AG09319 (cell line): ENCODE measurements around the gene BCAT1.

Experiments
- DNase-seq: peaks from one replicate; pipeline ENCODE4 v3.0.0-alpha.2; 2010; ENCODE audit warnings: low read depth; ENCODE audit errors: extremely low read depth
- CTCF ChIP-seq: IDR thresholded peaks from 2 replicates; pipeline ENCODE4 v1.5.1; 2011; ENCODE audit warnings: low read depth, mild to moderate bottlenecking, inconsistent platforms, low read length, moderate library complexity

The BCAT1 gene

DNA sequence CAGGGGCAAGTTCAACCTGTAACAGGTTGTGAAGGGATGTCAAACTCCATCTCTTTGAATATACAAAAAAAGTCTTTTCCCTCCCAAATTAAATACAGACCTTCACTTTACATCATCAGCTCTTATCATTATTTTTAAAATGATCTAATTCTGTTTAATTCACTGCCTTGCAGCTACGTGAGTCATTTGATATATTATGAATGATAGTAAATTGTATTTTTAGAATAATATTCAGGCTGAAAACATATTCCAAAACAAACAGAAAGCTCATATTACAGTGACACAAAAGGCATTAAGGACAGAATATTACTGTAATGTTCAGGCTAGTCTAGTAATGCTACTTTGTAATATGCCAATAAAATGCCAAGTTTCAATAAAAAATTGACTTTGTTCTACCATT is 53.3 kb downstream of the BCAT1 start:
- no peak for TF ChIP-seq CTCF
- no peak for DNase-seq

DNA sequence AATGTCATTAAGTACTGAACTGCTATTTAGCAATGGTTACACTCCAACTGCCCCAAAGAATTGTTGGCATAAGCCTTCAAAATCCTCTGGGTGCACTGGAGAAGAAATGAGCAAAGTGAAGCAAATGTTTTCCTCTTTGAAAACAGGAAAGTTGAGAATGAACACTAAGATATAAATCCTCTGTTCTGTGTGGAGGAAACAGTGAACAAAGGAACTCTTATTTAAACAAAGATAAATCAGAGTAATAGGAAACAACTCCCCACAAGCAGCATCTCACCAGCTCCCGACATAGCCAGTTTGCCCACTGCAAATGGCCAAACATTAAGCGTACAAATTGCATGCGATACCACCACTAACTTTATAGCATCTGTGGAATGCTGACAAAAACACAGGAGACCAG is 54.0 kb downstream of the BCAT1 start:
- DNase-seq: no peak
- no peak for TF ChIP-seq CTCF

DNA sequence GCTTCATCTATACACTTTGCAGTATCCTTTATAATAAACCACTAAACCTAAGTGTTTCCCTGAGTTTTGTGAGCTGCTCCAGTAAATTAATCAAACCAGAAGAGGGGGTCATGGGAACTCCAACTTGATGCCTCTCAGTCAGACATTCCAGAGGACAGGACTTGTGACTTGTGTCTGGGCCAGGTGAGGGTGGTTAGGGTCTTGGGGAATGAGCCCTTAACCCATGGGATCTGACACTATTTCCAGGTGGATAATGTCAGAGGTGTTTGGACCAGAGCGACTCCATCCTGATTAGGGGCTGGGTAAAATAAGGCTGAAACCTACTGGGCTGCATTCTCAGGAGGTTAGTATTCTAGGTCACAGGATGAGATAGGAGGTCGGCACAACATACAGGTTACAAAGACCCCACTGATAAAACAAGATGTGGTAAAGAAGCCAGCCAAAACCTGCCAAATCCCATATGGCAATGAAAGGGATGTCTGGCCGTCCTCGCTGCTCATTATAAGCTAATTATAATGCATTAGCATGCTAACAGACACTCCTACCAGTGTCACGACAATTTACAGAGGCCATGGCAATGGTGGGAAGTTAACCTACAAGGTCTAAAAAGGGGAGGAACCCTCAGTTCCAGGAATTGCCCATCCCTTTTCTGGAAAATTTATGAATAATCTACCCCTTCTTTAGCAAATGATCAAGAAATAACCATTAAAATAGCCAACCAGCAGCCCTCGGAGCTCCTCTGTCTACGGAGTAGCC is 58.7 kb downstream of the BCAT1 start:
- DNase-seq: no peak
- no peak for TF ChIP-seq CTCF

GRCh38 chr12:24889411-24889810 is 59.5 kb downstream of the BCAT1 start:
- no peak for DNase-seq
- TF ChIP-seq CTCF: no peak

GRCh38 chr12:24888813-24889212 is 60.1 kb downstream of the BCAT1 start:
- no peak for TF ChIP-seq CTCF
- DNase-seq: no peak

- no peak for DNase-seq
Observed at GRCh38 chr12:24884911-24885310, 64.0 kb downstream of the BCAT1 start.

More at GRCh38 chr12:24884911-24885310, 64.0 kb downstream of the BCAT1 start:
- TF ChIP-seq CTCF: no peak
